PFSK-1 (cell line): ENCODE data around the gene BPIFA1.

ENCODE experiments used
- POLR2AphosphoS5 ChIP-seq: IDR thresholded peaks from 2 replicates; pipeline ENCODE4 v1.6.1; 2012; ENCODE audit warnings: low read depth, mild to moderate bottlenecking, control low read depth, low read length, moderate library complexity
- REST ChIP-seq, 2 experiments: IDR thresholded peaks; 2 replicates each; pipeline versions ENCODE4 v1.6.1 to v1.8.0; 2011 to 2012; ENCODE audit warnings: low read depth in 2 of 2, low read length in 2 of 2, control low read depth in 1 of 2, inconsistent platforms in 1 of 2, mild to moderate bottlenecking in 1 of 2, moderate library complexity in 1 of 2; ENCODE audit not compliant: insufficient read depth in 1 of 2
- TAF1 ChIP-seq: IDR thresholded peaks from 2 replicates; pipeline ENCODE4 v1.6.1; 2012; ENCODE audit warnings: low read length, control low read depth, borderline replicate concordance; ENCODE audit not compliant: insufficient read depth

GRCh38 chr20:33250666-33251065, 14.9 kb downstream of the BPIFA1 start:
- no peak for TF ChIP-seq POLR2AphosphoS5
- TF ChIP-seq REST (IDR thresholded peaks at IDR 0.05; ENCODE audit: insufficient read depth in 1 of 2, low read depth in 2 of 2, low read length in 2 of 2) = no peak
- no peak for TF ChIP-seq TAF1
